K562 (cell line): ENCODE data around the gene PLD3. TPM values are rescaled to one million over a fixed set of nuclear protein-coding genes. Genes with fewer than 3 reads are reported as not detected.

ENCODE experiments used
- ATF3 ChIP-seq, 2 experiments: fragments of 450-650 bp in 1 of 2; sonication (generic) in 1 of 2; formaldehyde crosslinking in 1 of 2; IDR thresholded peaks in 1 of 2; conservative IDR thresholded peaks in 1 of 2; 2 replicates each; pipeline versions ENCODE4 v1.6.1 to v1.8.1; 2016 to 2023; ENCODE audit warnings: mild to moderate bottlenecking in 2 of 2, moderate library complexity in 2 of 2, inconsistent platforms in 1 of 2, missing genetic modification reagents in 1 of 2
- ELF1 ChIP-seq: fragments of 200-800 bp; sonication (Bioruptor generic); IDR thresholded peaks from 2 replicates; pipeline ENCODE4 v1.6.1; 2016; ENCODE audit warnings: missing genetic modification characterization, missing compliant biosample characterization
- HDAC2 ChIP-seq: fragments of 450-650 bp; IDR thresholded peaks from 2 replicates; pipeline ENCODE4 v1.6.1; 2016; ENCODE audit warnings: mild to moderate bottlenecking
- NBN ChIP-seq: fragments of 450-650 bp; IDR thresholded peaks from 2 replicates; pipeline ENCODE4 v1.6.1; 2016; ENCODE audit warnings: low read depth, mild to moderate bottlenecking
- RBFOX2 ChIP-seq: fragments of 200-400 bp; formaldehyde crosslinking; IDR thresholded peaks from 2 replicates; pipeline ENCODE4 v1.6.1; 2017; ENCODE audit warnings: low read depth, mild to moderate bottlenecking, low read length, moderate library complexity
- ZBTB33 ChIP-seq: sonication (generic); formaldehyde crosslinking; IDR thresholded peaks from 2 replicates; pipeline ENCODE4 v1.8.1; 2023; ENCODE audit warnings: mild to moderate bottlenecking, missing genetic modification reagents
- ZBTB40 ChIP-seq, 2 experiments: fragments of 450-650 bp in 1 of 2; sonication (generic) in 1 of 2; formaldehyde crosslinking in 1 of 2; IDR thresholded peaks; 2 replicates each; pipeline versions ENCODE4 v1.7.1 to v1.9.0; 2016 to 2022; ENCODE audit warnings: inconsistent platforms in 1 of 2, mild to moderate bottlenecking in 1 of 2, missing genetic modification reagents in 1 of 2
- ZBTB5 ChIP-seq: fragments of 450-650 bp; IDR thresholded peaks from 2 replicates; pipeline ENCODE4 v1.6.1; 2017; ENCODE audit warnings: antibody characterized with exemption
- ZEB2 ChIP-seq: fragments of 450-650 bp; IDR thresholded peaks from 2 replicates; pipeline ENCODE4 v1.6.1; 2016
- ZNF384 ChIP-seq: IDR thresholded peaks from 2 replicates; pipeline ENCODE4 v1.6.1; 2012; ENCODE audit warnings: low read depth, low read length, improper control_type of control experiment
- polyA plus RNA-seq, 8 experiments: library from polyadenylated mRNA; depleted of rRNA in 4 of 8; stranded (reverse) in 5 of 8; unstranded in 3 of 8; fragments of >200 nt; fragmentation: Nextera tagmentation in 2 of 8; fragmentation: Illumina TruSeq in 1 of 8; extraction: Ambion mirVana in 2 of 8; extraction: Trizol in 1 of 8; gene quantifications; 2 replicates each; pipeline versions ENCODE4 v1.2.1 to v1.2.3, GENCODE V29; 2011 to 2014; ENCODE audit warnings: inconsistent platforms in 1 of 8, missing spikeins in 1 of 8
- total RNA-seq, 7 experiments: library from RNA; depleted of rRNA in 6 of 7; stranded (reverse); fragments of >200 nt in 6 of 7; fragmentation: Illumina TruSeq in 2 of 7; extraction: Trizol in 2 of 7; gene quantifications; 2 replicates each; pipeline versions ENCODE4 v1.2.1 to v1.2.3, GENCODE V29; 2011 to 2021; ENCODE audit warnings: low replicate concordance in 1 of 7

Gene PLD3
- total and polyA plus RNA-seq, 9 of the 15 experiments (the other 6 are each of a cell fraction or from before 2014, with no cell fraction given), result 2.3 to 128 (median 72.7) TPM

- TF ChIP-seq ELF1, result 0 out of 2 replicates have a peak, but pooled peaks have one; percentile 45
- TF ChIP-seq ZBTB5, result no peak
- peak; percentile 97 for TF ChIP-seq NBN
- TF ChIP-seq HDAC2, result peak; percentile 80
- no peak for TF ChIP-seq ZBTB33 (CRISPR knock-in tag)
- peak; percentile 97 for TF ChIP-seq ATF3 (IDR thresholded peaks at IDR 0.05)
- TF ChIP-seq ATF3 (CRISPR knock-in tag; conservative IDR thresholded peaks at IDR 0.05), result peak; percentile 91; the same call in 1 of the 2 replicates
- peak; percentile 99 for TF ChIP-seq ZEB2
- TF ChIP-seq RBFOX2, result peak; percentile 79
- TF ChIP-seq ZNF384, result no peak
- peak; percentile 56; the same call in 1 of the 2 replicates for TF ChIP-seq ZBTB40 (IDR thresholded peaks at IDR 0.05)
- no peak for TF ChIP-seq ZBTB40 (CRISPR knock-in tag; IDR thresholded peaks at IDR 0.05)
Measured at GRCh38 chr19:40416918-40417642, 68.6 kb downstream of the PLD3 start (continued).
